Prostate gland (tissue), 2 donors: ENCODE measurements around the gene ODAD3. TPM values are rescaled to one million over a fixed set of nuclear protein-coding genes. Genes with fewer than 3 reads are reported as not detected.

Source experiments
- DNase-seq: peaks from one replicate; pipeline ENCODE4 v3.0.0-alpha.2; 2019; ENCODE audit warnings: low spot score
- H3K27ac ChIP-seq, 2 donors: fragments of 200-600 bp; sonication (generic); 2 replicates each; pipeline ENCODE4 v1.5.1; 2017 to 2019
- H3K27me3 ChIP-seq: fragments of 200-600 bp; sonication (generic); replicated peaks from 2 replicates; pipeline ENCODE4 v1.5.1; 2019; ENCODE audit not compliant: insufficient read depth
- H3K36me3 ChIP-seq, 2 donors: fragments of 200-600 bp; sonication (generic); 1 replicate in 1 of 2; 2 replicates in 1 of 2; pipeline versions ENCODE4 v1.5.1 to v1.8.1; 2017 to 2019
- H3K4me1 ChIP-seq: fragments of 200-600 bp; sonication (generic); replicated peaks from 2 replicates; pipeline ENCODE4 v1.5.1; 2019
- H3K4me3 ChIP-seq, 2 donors: fragments of 200-600 bp; sonication (generic); 2 replicates each; pipeline ENCODE4 v1.5.1; 2017 to 2019
- H3K9me3 ChIP-seq: fragments of 200-600 bp; sonication (generic); 2 replicates; pipeline ENCODE4 v1.5.1; 2017
- POLR2A ChIP-seq: fragments of 450-650 bp; IDR thresholded peaks from one replicate; pipeline ENCODE4 v1.6.1; 2016; ENCODE audit warnings: antibody characterized with exemption, mild to moderate bottlenecking
- POLR2AphosphoS5 ChIP-seq: sonication (generic); formaldehyde crosslinking; IDR thresholded peaks from one replicate; pipeline ENCODE4 v1.6.1; 2017; ENCODE audit warnings: antibody characterized with exemption
- whole genome bisulfite sequencing: methylation state at CpG from one replicate; pipeline ENCODE4 v1.1.5; 2018; 5-methylcytosine and 5-hydroxymethylcytosine counted together
- intact Hi-C: fragments of 100-400 bp; cut with DNase I; formaldehyde crosslinking; loops from one replicate; pipeline ENCODE4 v1.14.2; 2022
- total RNA-seq, 2 donors: library from RNA; depleted of rRNA; stranded (reverse); fragments of >200 nt; gene quantifications; one replicate each; pipeline ENCODE4 v1.1.0, GENCODE V29; 2016
- TF ChIP-seq, protein P1 (sequence below), 4 experiments: fragments of 200-600 bp in 2 of 4; fragments of 450-650 bp in 2 of 4; sonication (generic) in 2 of 4; IDR thresholded peaks; 1 replicate in 3 of 4; 2 replicates in 1 of 4; pipeline ENCODE4 v1.5.1; 2016 to 2019; ENCODE audit warnings: antibody characterized with exemption in 4 of 4, mild to moderate bottlenecking in 2 of 4, moderate library complexity in 2 of 4

The ODAD3 gene
- total RNA-seq, 2 donors from 2014 or later = 1.3 to 2.7 TPM

DNA sequence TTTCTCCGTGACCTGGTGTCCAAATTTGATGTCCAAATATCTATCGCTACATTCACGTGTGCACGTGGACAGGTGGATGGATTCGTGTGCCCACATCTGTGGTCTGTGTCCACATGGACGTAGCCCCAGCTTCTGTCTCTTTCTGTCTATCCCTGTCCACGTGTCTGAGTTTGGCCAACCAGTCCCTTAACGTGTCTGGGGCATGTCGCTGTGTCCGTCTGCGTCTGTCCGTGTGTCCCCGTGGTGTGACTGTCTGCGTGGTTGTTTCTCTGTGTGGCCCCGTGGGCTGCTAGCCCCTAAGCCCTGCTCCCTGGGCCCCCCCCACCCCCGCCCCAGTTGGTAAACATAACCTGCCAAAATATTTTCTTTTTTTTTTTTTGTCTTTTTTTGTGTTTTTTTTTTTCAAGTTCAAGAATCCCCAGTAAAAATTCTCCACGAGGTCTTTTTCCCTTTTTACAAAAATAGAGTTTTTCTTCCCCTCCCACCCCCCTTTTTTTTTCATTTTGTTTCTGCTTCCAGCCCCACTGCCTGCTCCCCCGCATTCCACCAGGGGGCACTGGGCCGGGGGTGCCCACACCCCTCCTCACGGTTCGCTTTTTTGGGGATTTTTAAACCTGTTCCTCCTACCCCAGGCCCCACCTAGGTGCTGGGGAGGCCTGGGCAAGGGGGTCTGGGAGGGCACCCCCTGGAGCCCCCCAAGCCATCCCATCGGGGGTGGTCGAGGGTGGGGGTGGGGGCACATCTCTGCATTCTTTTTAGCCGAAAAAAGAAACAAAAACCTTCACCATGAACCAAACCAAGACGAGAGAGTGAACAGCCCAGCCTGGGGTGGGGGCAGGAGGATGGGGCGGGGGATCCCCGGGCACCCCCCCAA is 18.8 kb upstream of the ODAD3 start:
- no peak for DNase-seq
- WGBS = 59% methylated on average over 27 of the region's 27 CpGs
- intact Hi-C loops = no loop called here
- no peak overlapping the region for H3K27ac ChIP-seq
- H3K4me3 ChIP-seq = no peak overlapping the region
- no peaks in the 10 kb centered on the region for H3K4me1 ChIP-seq
- H3K9me3 ChIP-seq = no peaks in the 10 kb centered on the region
- H3K27me3 ChIP-seq = no peaks in the 10 kb centered on the region
- peaks cover 0 to 6% of the 10 kb centered on the region in 2 donors for H3K36me3 ChIP-seq
- TF ChIP-seq POLR2A (no peak), POLR2AphosphoS5 (no peak)
- TF ChIP-seq, protein P1, sequence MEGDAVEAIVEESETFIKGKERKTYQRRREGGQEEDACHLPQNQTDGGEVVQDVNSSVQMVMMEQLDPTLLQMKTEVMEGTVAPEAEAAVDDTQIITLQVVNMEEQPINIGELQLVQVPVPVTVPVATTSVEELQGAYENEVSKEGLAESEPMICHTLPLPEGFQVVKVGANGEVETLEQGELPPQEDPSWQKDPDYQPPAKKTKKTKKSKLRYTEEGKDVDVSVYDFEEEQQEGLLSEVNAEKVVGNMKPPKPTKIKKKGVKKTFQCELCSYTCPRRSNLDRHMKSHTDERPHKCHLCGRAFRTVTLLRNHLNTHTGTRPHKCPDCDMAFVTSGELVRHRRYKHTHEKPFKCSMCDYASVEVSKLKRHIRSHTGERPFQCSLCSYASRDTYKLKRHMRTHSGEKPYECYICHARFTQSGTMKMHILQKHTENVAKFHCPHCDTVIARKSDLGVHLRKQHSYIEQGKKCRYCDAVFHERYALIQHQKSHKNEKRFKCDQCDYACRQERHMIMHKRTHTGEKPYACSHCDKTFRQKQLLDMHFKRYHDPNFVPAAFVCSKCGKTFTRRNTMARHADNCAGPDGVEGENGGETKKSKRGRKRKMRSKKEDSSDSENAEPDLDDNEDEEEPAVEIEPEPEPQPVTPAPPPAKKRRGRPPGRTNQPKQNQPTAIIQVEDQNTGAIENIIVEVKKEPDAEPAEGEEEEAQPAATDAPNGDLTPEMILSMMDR (IDR thresholded peaks at IDR 0.05) = no peak

DNA sequence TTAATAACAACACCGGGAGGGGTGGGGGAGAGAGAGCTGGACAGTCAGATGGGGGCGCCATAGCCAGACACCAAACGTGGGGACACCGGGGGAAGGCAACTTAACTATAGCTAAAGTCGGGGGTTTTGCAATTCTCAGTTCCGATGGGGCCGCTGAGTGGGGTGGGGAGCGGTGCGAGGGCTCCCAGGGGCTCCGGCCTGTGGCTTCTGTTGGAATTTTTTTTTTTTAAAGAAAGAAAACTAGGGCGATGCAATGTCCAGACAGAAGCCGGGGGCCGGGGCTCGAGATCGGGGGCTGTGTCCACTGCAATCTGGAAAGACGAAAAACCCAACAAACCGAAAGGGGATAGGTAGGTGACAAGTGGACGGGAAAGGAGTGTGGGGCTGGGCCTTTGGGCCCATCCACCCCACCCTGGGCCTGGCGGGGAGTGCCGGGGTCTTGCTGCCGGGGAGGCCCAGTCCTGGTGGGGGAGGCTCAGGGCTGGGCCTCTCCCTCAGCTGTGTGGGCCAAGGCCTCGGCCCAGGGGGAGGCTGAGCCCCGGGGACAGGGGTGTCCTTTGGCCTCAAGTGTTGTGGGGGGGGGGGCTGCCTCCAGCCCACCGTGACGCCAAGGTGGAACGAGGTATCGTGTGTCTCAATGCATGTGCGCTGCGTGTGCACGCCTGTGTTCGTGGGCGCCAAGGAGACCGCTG is 17.8 kb upstream of the ODAD3 start:
- WGBS = 83% methylated on average over 33 of the region's 33 CpGs
- Histone ChIP-seq H3K36me3 (peaks cover 0 to 9% of the 10 kb centered on the region in 2 donors), H3K27ac (no peak overlapping the region), H3K27me3 (no peaks in the 10 kb centered on the region), H3K4me1 (no peaks in the 10 kb centered on the region), H3K9me3 (no peaks in the 10 kb centered on the region), H3K4me3 (no peak overlapping the region)
- intact Hi-C loops = no loop called here
- TF ChIP-seq, protein P1 (IDR thresholded peaks at IDR 0.05) = no peak
- TF ChIP-seq POLR2AphosphoS5 = no peak
- TF ChIP-seq POLR2A = no peak
- no peak for DNase-seq

DNA sequence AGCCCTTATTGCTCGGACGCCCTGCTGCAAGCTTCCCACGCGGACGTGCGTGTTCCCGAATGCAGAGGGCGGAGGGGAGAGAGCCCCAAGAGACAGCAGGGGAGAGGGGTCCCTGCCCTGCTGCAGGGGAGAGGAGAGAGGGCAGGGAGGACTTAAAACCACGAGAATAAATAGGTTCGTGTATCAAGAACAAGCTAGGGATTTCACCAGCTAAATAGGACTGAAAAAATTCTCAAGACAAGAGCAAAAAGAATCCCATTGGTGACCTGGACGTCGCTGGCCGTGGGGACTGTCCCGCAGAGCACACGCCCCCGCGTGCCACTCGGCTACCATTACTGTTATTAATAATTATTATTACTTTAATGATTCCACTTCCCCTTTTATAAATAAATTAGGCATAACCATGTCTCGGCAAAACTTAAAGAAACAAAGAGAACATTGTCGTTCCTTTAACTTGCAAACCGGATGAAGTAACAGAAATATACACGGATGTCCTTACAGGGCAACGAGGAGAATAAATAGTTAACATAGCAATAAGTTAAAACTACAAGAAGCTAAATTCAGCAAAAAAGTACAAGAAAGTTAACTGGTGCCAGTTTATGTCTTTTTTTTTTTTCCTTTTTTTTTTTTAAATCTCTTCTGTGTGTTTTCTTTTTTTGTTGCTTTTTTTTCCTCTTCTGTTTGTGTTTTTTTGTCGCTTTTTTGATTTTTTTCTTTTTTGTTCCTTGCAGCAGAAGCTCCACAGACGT is 17.1 kb upstream of the ODAD3 start:
- H3K27ac ChIP-seq = no peak overlapping the region
- no peaks in the 10 kb centered on the region for H3K27me3 ChIP-seq
- H3K4me1 ChIP-seq = no peaks in the 10 kb centered on the region
- no peaks in the 10 kb centered on the region for H3K9me3 ChIP-seq
- WGBS = 31% methylated on average over 20 of the region's 25 CpGs
- H3K4me3 ChIP-seq = no peak overlapping the region
- intact Hi-C loops = no loop called here
- H3K36me3 ChIP-seq = peaks cover 0 to 12% of the 10 kb centered on the region in 2 donors
- DNase-seq = no peak
- TF ChIP-seq, protein P1 (IDR thresholded peaks at IDR 0.05) = no peak
- TF ChIP-seq POLR2A = no peak
- no peak for TF ChIP-seq POLR2AphosphoS5

DNA sequence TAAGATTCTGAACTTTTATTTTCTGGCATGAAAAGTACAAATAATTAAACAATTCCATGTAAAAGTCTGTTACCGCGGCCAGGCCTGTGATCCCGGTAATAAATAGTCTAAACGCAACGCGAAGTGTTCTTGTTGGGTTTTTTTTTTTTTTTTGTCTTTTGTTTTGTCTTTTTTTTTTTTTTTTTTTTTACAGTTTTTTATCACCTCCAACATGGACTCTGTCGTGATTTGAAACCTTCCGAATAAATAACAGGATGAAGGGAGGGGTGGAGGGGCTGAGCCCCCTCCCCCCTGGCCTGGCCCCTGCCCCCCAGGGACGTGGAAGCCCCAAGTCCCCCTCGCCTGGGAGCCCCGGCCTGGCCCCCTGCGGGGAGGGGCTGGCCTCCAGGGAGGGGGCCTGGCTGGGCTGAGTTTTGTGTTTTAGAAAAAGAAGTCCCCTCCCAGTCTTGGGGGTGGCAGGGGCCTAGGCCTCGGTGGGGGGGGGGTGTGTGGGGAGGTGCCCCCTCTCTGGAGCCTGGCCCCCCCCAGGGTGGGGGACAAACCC is 16.5 kb upstream of the ODAD3 start:
- 12% methylated on average over 12 of the region's 13 CpGs for WGBS
- no peak overlapping the region for H3K4me3 ChIP-seq
- H3K27me3 ChIP-seq = no peaks in the 10 kb centered on the region
- H3K27ac ChIP-seq = no peak overlapping the region
- intact Hi-C loops = no loop called here
- H3K4me1 ChIP-seq = no peaks in the 10 kb centered on the region
- H3K9me3 ChIP-seq = no peaks in the 10 kb centered on the region
- no peak for TF ChIP-seq POLR2A
- TF ChIP-seq, protein P1 (IDR thresholded peaks at IDR 0.05) = no peak
- no peak for TF ChIP-seq POLR2AphosphoS5
- peaks cover 0 to 12% of the 10 kb centered on the region in 2 donors for H3K36me3 ChIP-seq
- no peak for DNase-seq
